ENCODE results near the gene RBPMS2. TPM values are rescaled to one million over a fixed set of nuclear protein-coding genes. Genes with fewer than 3 reads are reported as not detected.

The RBPMS2 gene
- total and polyA plus RNA-seq, 7 experiments from 2014 or later: 1.2 TPM; not detected in 6

GRCh38 chr15:64738226-64739095, 36.9 kb downstream of the RBPMS2 start:
- Histone ChIP-seq H3K27me3 (ENCODE audit: control insufficient read depth in 2 of 2, insufficient read depth in 2 of 2, low read length in 2 of 2) (no peaks in the 10 kb centered on the region), H3K9me3 (ENCODE audit: control insufficient read depth in 2 of 3, low read length in 3 of 3) (no peaks in the 10 kb centered on the region), H3K36me3 (ENCODE audit: control insufficient read depth in 2 of 3, insufficient read depth in 3 of 3, low read length in 3 of 3) (no peaks in the 10 kb centered on the region), H3K4me3 (ENCODE audit: low read length) (no peak overlapping the region), H3K4me1 (ENCODE audit: control insufficient read depth in 2 of 2, insufficient read depth in 2 of 2, low read length in 2 of 2) (no peaks in the 10 kb centered on the region), H3K27ac (ENCODE audit: low read depth, low read length) (no peak overlapping the region)
- POLR2A ChIA-PET: no interaction called here
- intact Hi-C loops (cut with micrococcal nuclease): no loop called here
- no peak overlapping the region for H3K27ac Mint-ChIP-seq
- no peaks in the 10 kb centered on the region for H3K36me3 Mint-ChIP-seq
- no peaks in the 10 kb centered on the region for H3K27me3 Mint-ChIP-seq
- no peaks in the 10 kb centered on the region for H3K4me1 Mint-ChIP-seq
- ATAC-seq (no peak), DNase-seq (no peak)
- H3K9me3 Mint-ChIP-seq: no peaks in the 10 kb centered on the region
- H3K4me3 Mint-ChIP-seq: no peak overlapping the region
- CTCF ChIA-PET: interaction anchor here (0.6 kb wide), 1 partner anchor 12 kb away, joined by 3 read pairs; no protein-coding TSS in a partner anchor

GRCh38 chr15:64732156-64732860, 43.1 kb downstream of the RBPMS2 start:
- POLR2A ChIA-PET: interaction anchor here (0.5 to 1.3 kb wide), 5 partner anchors 80 to 572 kb away, joined by 3 to 4 read pairs (median 3); partner anchors contain the start of gene RNU5B-1
- CTCF ChIA-PET: interaction anchor here (0.7 to 9.6 kb wide), 7 partner anchors 46 to 383 kb away, joined by 3 to 211 read pairs (median 4); no protein-coding TSS in a partner anchor
- Mint-ChIP-seq H3K4me3 (no peak overlapping the region), H3K27ac (no peak overlapping the region), H3K27me3 (peaks cover 0 to 5% (median 3%) of the 10 kb centered on the region in 5 donors), H3K4me1 (peaks cover 8 to 12% (median 10%) of the 10 kb centered on the region in 7 donors), H3K9me3 (no peaks in the 10 kb centered on the region), H3K36me3 (no peaks in the 10 kb centered on the region)
- intact Hi-C loops (cut with micrococcal nuclease): loop anchor here in 1 of 2 donors (5.0 kb wide), 1 partner anchor 570 kb away; the partner anchor contains the start of gene RNU5B-1
- no peak overlapping the region for H3K27ac ChIP-seq (ENCODE audit: low read depth, low read length)
- H3K4me1 ChIP-seq (ENCODE audit: control insufficient read depth in 2 of 2, insufficient read depth in 2 of 2, low read length in 2 of 2): no peaks in the 10 kb centered on the region
- no peak for DNase-seq
- ATAC-seq: no peak
- no peaks in the 10 kb centered on the region for H3K9me3 ChIP-seq (ENCODE audit: control insufficient read depth in 2 of 3, low read length in 3 of 3)
- no peaks in the 10 kb centered on the region for H3K27me3 ChIP-seq (ENCODE audit: control insufficient read depth in 2 of 2, insufficient read depth in 2 of 2, low read length in 2 of 2)
- no peak overlapping the region for H3K4me3 ChIP-seq (ENCODE audit: low read length)
- H3K36me3 ChIP-seq (ENCODE audit: control insufficient read depth in 2 of 3, insufficient read depth in 3 of 3, low read length in 3 of 3): no peaks in the 10 kb centered on the region

GRCh38 chr15:64731805-64732151, 43.6 kb downstream of the RBPMS2 start:
- intact Hi-C loops (cut with micrococcal nuclease): loop anchor here (1.0 to 5.0 kb wide), 7 partner anchors 79 to 571 kb away; partner anchors contain the start of gene RNU5B-1 (in 1 of the 2)
- Mint-ChIP-seq H3K36me3 (no peaks in the 10 kb centered on the region), H3K9me3 (no peaks in the 10 kb centered on the region), H3K4me3 (no peak overlapping the region), H3K27ac (no peak overlapping the region), H3K4me1 (peaks cover 8 to 12% (median 10%) of the 10 kb centered on the region in 7 donors), H3K27me3 (peaks cover 0 to 5% (median 3%) of the 10 kb centered on the region in 5 donors)
- H3K9me3 ChIP-seq (ENCODE audit: control insufficient read depth in 2 of 3, low read length in 3 of 3): no peaks in the 10 kb centered on the region
- H3K27me3 ChIP-seq (ENCODE audit: control insufficient read depth in 2 of 2, insufficient read depth in 2 of 2, low read length in 2 of 2): no peaks in the 10 kb centered on the region
- ChIA-PET CTCF (interaction anchor here (0.9 to 9.6 kb wide), 6 partner anchors 46 to 382 kb away, joined by 3 to 211 read pairs (median 5); no protein-coding TSS in a partner anchor), POLR2A (no interaction called here)
- no peak overlapping the region for H3K4me3 ChIP-seq (ENCODE audit: low read length)
- ATAC-seq (no peak), DNase-seq (no peak)
- H3K36me3 ChIP-seq (ENCODE audit: control insufficient read depth in 2 of 3, insufficient read depth in 3 of 3, low read length in 3 of 3): no peaks in the 10 kb centered on the region
- H3K27ac ChIP-seq (ENCODE audit: low read depth, low read length): no peak overlapping the region
- no peaks in the 10 kb centered on the region for H3K4me1 ChIP-seq (ENCODE audit: control insufficient read depth in 2 of 2, insufficient read depth in 2 of 2, low read length in 2 of 2)

GRCh38 chr15:64731012-64731804, 44.2 kb downstream of the RBPMS2 start:
- peaks cover 0 to under 1% (median 0%) of the 10 kb centered on the region in 11 donors for H3K9me3 Mint-ChIP-seq
- Histone ChIP-seq H3K27me3 (ENCODE audit: control insufficient read depth in 2 of 2, insufficient read depth in 2 of 2, low read length in 2 of 2) (no peaks in the 10 kb centered on the region), H3K9me3 (ENCODE audit: control insufficient read depth in 2 of 3, low read length in 3 of 3) (no peaks in the 10 kb centered on the region), H3K27ac (ENCODE audit: low read depth, low read length) (no peak overlapping the region), H3K4me1 (ENCODE audit: control insufficient read depth in 2 of 2, insufficient read depth in 2 of 2, low read length in 2 of 2) (no peaks in the 10 kb centered on the region), H3K4me3 (ENCODE audit: low read length) (no peak overlapping the region), H3K36me3 (ENCODE audit: control insufficient read depth in 2 of 3, insufficient read depth in 3 of 3, low read length in 3 of 3) (no peaks in the 10 kb centered on the region)
- ChIA-PET POLR2A (interaction anchor here (0.9 kb wide), 1 partner anchor 164 kb away, joined by 3 read pairs; no protein-coding TSS in a partner anchor), CTCF (interaction anchor here (1.1 to 9.6 kb wide), 8 partner anchors 10 to 396 kb away, joined by 3 to 211 read pairs (median 5); no protein-coding TSS in a partner anchor)
- ATAC-seq (peak; percentile 87), DNase-seq (peak; percentile 65 to 86 (median 77))
- intact Hi-C loops (cut with micrococcal nuclease): loop anchor here (1.0 to 5.0 kb wide), 7 partner anchors 79 to 571 kb away; partner anchors contain the start of gene RNU5B-1 (in 1 of the 2)
- peak overlapping the region in 1 of 9 donors; percentile 57 for H3K27ac Mint-ChIP-seq
- H3K4me1 Mint-ChIP-seq: peaks cover 8 to 12% (median 10%) of the 10 kb centered on the region in 7 donors
- H3K27me3 Mint-ChIP-seq: peaks cover 0 to 5% (median 4%) of the 10 kb centered on the region in 5 donors
- no peaks in the 10 kb centered on the region for H3K36me3 Mint-ChIP-seq
- H3K4me3 Mint-ChIP-seq: peak overlapping the region in 2 of 10 donors; percentile 4 to 46

GRCh38 chr15:64730151-64730550, 45.2 kb downstream of the RBPMS2 start:
- no peaks in the 10 kb centered on the region for H3K36me3 Mint-ChIP-seq
- ChIA-PET POLR2A (no interaction called here), CTCF (interaction anchor here (0.6 to 9.6 kb wide), 8 partner anchors 9 to 559 kb away, joined by 3 to 211 read pairs (median 4); no protein-coding TSS in a partner anchor)
- H3K27me3 Mint-ChIP-seq: peaks cover 0 to 7% (median 5%) of the 10 kb centered on the region in 5 donors
- Histone ChIP-seq H3K27me3 (ENCODE audit: control insufficient read depth in 2 of 2, insufficient read depth in 2 of 2, low read length in 2 of 2) (no peaks in the 10 kb centered on the region), H3K4me3 (ENCODE audit: low read length) (no peak overlapping the region), H3K36me3 (ENCODE audit: control insufficient read depth in 2 of 3, insufficient read depth in 3 of 3, low read length in 3 of 3) (no peaks in the 10 kb centered on the region), H3K4me1 (ENCODE audit: control insufficient read depth in 2 of 2, insufficient read depth in 2 of 2, low read length in 2 of 2) (no peaks in the 10 kb centered on the region), H3K27ac (ENCODE audit: low read depth, low read length) (no peak overlapping the region), H3K9me3 (ENCODE audit: control insufficient read depth in 2 of 3, low read length in 3 of 3) (no peaks in the 10 kb centered on the region)
- peaks cover 0 to 2% (median 0%) of the 10 kb centered on the region in 11 donors for H3K9me3 Mint-ChIP-seq
- intact Hi-C loops (cut with micrococcal nuclease): loop anchor here in 1 of 2 donors (5.0 kb wide), 1 partner anchor 572 kb away; the partner anchor contains the start of gene RNU5B-1
- ATAC-seq (no peak), DNase-seq (no peak)
- H3K27ac Mint-ChIP-seq: no peak overlapping the region
- no peak overlapping the region for H3K4me3 Mint-ChIP-seq
- peaks cover 8 to 12% (median 10%) of the 10 kb centered on the region in 7 donors for H3K4me1 Mint-ChIP-seq
